Common myeloid progenitor, CD34-positive (primary cell): ENCODE data around the gene KLB.
"Not testable (repeated sequence)": the region's sequence is repeated elsewhere in the genome, so short reads cannot be mapped to it uniquely, and the experiment has no call there.

ENCODE experiments used
- CTCF ChIA-PET: fragments of 350-600 bp; sonication (Branson Sonifier 250); formaldehyde crosslinking; loops from one replicate; lab custom pipeline; 2021; ENCODE audit warnings: antibody characterized with exemption; lab: Charles Lee
- POLR2A ChIA-PET: fragments of 350-600 bp; sonication (Branson Sonifier 250); formaldehyde crosslinking; loops from one replicate; lab custom pipeline; 2021; ENCODE audit warnings: antibody characterized with exemption; lab: Charles Lee
- DNase-seq, 3 donors: peaks; one replicate each; pipeline versions ENCODE4 v3.0.0 to v3.0.0-alpha.2; 2013
- H3K27ac ChIP-seq, 2 experiments: 1 replicate in 1 of 2; 2 replicates in 1 of 2; pipeline ENCODE4 v1.7.0; 2013; ENCODE audit warnings: inconsistent platforms in 2 of 2, low read length in 2 of 2, mild to moderate bottlenecking in 2 of 2, low read depth in 1 of 2, moderate library complexity in 1 of 2; ENCODE audit not compliant: severe bottlenecking in 2 of 2, insufficient read depth in 1 of 2, poor library complexity in 1 of 2
- H3K27me3 ChIP-seq, 5 experiments: replicated peaks in 2 of 5; 1 replicate in 3 of 5; 2 replicates in 2 of 5; pipeline versions ENCODE4 v1.6.1 to v1.7.0; 2013; ENCODE audit warnings: low read length in 4 of 5, mild to moderate bottlenecking in 2 of 5, moderate library complexity in 2 of 5, inconsistent platforms in 1 of 5; ENCODE audit not compliant: insufficient read depth in 5 of 5, control insufficient read depth in 4 of 5
- H3K36me3 ChIP-seq, 4 experiments: 1 replicate in 2 of 4; 2 replicates in 2 of 4; pipeline versions ENCODE4 v1.6.1 to v1.7.0; 2013; ENCODE audit warnings: low read length in 3 of 4, control low read depth in 1 of 4, mild to moderate bottlenecking in 1 of 4; ENCODE audit not compliant: control insufficient read depth in 4 of 4, insufficient read depth in 4 of 4
- H3K4me1 ChIP-seq, 4 experiments: 1 replicate in 3 of 4; 2 replicates in 1 of 4; pipeline versions ENCODE4 v1.6.1 to v1.7.1; 2013; ENCODE audit warnings: low read length in 3 of 4, mild to moderate bottlenecking in 3 of 4, control low read depth in 1 of 4, inconsistent platforms in 1 of 4, moderate library complexity in 1 of 4; ENCODE audit not compliant: control insufficient read depth in 4 of 4, insufficient read depth in 4 of 4; ENCODE audit errors: control extremely low read depth in 1 of 4
- H3K4me3 ChIP-seq, 7 experiments: 1 replicate in 4 of 7; 2 replicates in 3 of 7; pipeline versions ENCODE4 v1.5.1 to v1.7.0; 2013; ENCODE audit warnings: mild to moderate bottlenecking in 7 of 7, low read length in 6 of 7, moderate library complexity in 6 of 7, inconsistent platforms in 2 of 7, low read depth in 2 of 7, control low read depth in 1 of 7; ENCODE audit not compliant: insufficient read depth in 4 of 7, control insufficient read depth in 1 of 7; ENCODE audit errors: extremely low read depth in 1 of 7
- H3K9me3 ChIP-seq, 5 experiments: 1 replicate in 4 of 5; 2 replicates in 1 of 5; pipeline versions ENCODE4 v1.6.1 to v1.7.1; 2013; ENCODE audit warnings: low read length in 4 of 5, mild to moderate bottlenecking in 2 of 5, inconsistent platforms in 1 of 5, low read depth in 1 of 5, moderate library complexity in 1 of 5; ENCODE audit not compliant: control insufficient read depth in 4 of 5, insufficient read depth in 2 of 5; ENCODE audit errors: control extremely low read depth in 1 of 5
- WGBS: methylation state at CpG from one replicate; pipeline ENCODE4 v1.1.5; 2013; ENCODE audit not compliant: insufficient coverage; 5-methylcytosine and 5-hydroxymethylcytosine counted together

Gene KLB

GRCh38 chr4:39456946-39457763, 50.4 kb downstream of the KLB start:
- H3K4me3 ChIP-seq: peak overlapping the region in 6 of 7 experiments; percentile 46 to 99 (median 90)
- H3K27me3 ChIP-seq: no peaks in the 10 kb centered on the region
- no peaks in the 10 kb centered on the region for H3K9me3 ChIP-seq
- ChIA-PET POLR2A (interaction anchor here (0.6 to 0.9 kb wide), 2 partner anchors 9 to 24 kb away, joined by 3 read pairs; no protein-coding TSS in a partner anchor), CTCF (interaction anchor here (1.4 to 4.4 kb wide), 5 partner anchors 9 to 13 kb away, joined by 4 to 23 read pairs (median 5); no protein-coding TSS in a partner anchor)
- H3K27ac ChIP-seq: peak overlapping the region in 1 of 2 experiments; percentile 98
- H3K36me3 ChIP-seq: peaks cover 15 to 58% (median 40%) of the 10 kb centered on the region in 4 experiments
- peaks cover 13 to 25% (median 17%) of the 10 kb centered on the region in 4 experiments for H3K4me1 ChIP-seq
- 90% methylated on average over 9 of the region's 10 CpGs for WGBS
- DNase-seq: no peak

GRCh38 chr4:39458161-39458504, 51.4 kb downstream of the KLB start:
- peaks cover 11 to 49% (median 33%) of the 10 kb centered on the region in 4 experiments for H3K36me3 ChIP-seq
- WGBS: 0% methylated on average over 6 of the region's 13 CpGs

GRCh38 chr4:39458505-39459300, 52.0 kb downstream of the KLB start, which contains the start of the genes LIAS and RPL9:
Gene LIAS (plus strand): TSS chr4:39459056. CDS start chr4:39459118, 62 bp downstream.
Gene RPL9 (minus strand): TSS chr4:39458922. CDS start chr4:39458439, 483 bp downstream.
- no peaks in the 10 kb centered on the region for H3K27me3 ChIP-seq
- H3K4me3 ChIP-seq: peak within 1 kb of the TSS; percentile 74 to 99 (median 91)
- H3K4me1 ChIP-seq: peaks cover 13 to 25% (median 17%) of the 10 kb centered on the region in 4 experiments
- H3K9me3 ChIP-seq: no peaks in the 10 kb centered on the region
- H3K27ac ChIP-seq: peak within 1 kb of the TSS; percentile 96 to 98
- H3K36me3 ChIP-seq: peaks cover 9 to 49% (median 32%) of the 10 kb centered on the region in 4 experiments
- ChIA-PET CTCF (interaction anchor here (1.4 to 4.4 kb wide), 3 partner anchors 8 to 11 kb away, joined by 4 to 23 read pairs (median 10); no protein-coding TSS in a partner anchor), POLR2A (interaction anchor here (0.5 to 0.9 kb wide), 5 partner anchors 10 to 597 kb away, joined by 3 to 4 read pairs (median 3); partner anchors contain the start of gene UBE2K)
- DNase-seq: peak; percentile 99 to 100 (median 99)
- WGBS: under 1% methylated on average over 53 of the region's 55 CpGs

More at GRCh38 chr4:39458161-39458504, 51.4 kb downstream of the KLB start:
- H3K27ac ChIP-seq: peak overlapping the region; percentile 96 to 98
- peak overlapping the region; percentile 74 to 99 (median 91) for H3K4me3 ChIP-seq
- not testable (repeated sequence) for DNase-seq, H3K9me3 ChIP-seq, H3K27me3 ChIP-seq
- H3K4me1 ChIP-seq: peaks cover 13 to 25% (median 17%) of the 10 kb centered on the region in 4 experiments
- CTCF ChIA-PET: interaction anchor here (1.4 to 4.4 kb wide), 3 partner anchors 8 to 11 kb away, joined by 4 to 23 read pairs (median 10); no protein-coding TSS in a partner anchor
- POLR2A ChIA-PET: interaction anchor here (0.8 to 0.9 kb wide), 2 partner anchors 10 to 240 kb away, joined by 3 to 4 read pairs; partner anchors contain the start of gene UBE2K

- H3K4me1 ChIP-seq: peaks cover 0 to 8% (median 5%) of the 10 kb centered on the region in 4 experiments
- no peaks in the 10 kb centered on the region for H3K27me3 ChIP-seq
- no peaks in the 10 kb centered on the region for H3K9me3 ChIP-seq
- no peak overlapping the region for H3K4me3 ChIP-seq
- WGBS: 79% methylated on average over 1 of the region's 2 CpGs
- peak; percentile 53 to 78 (median 72) for DNase-seq
- ChIA-PET CTCF (interaction anchor here (1.2 to 1.4 kb wide), 2 partner anchors 9 to 503 kb away, joined by 3 to 4 read pairs; no protein-coding TSS in a partner anchor), POLR2A (interaction anchor here (0.8 kb wide), 1 partner anchor 512 kb away, joined by 3 read pairs; the partner anchor contains the start of gene PDS5A)
- H3K27ac ChIP-seq: no peak overlapping the region
- H3K36me3 ChIP-seq: peaks cover 7 to 32% (median 22%) of the 10 kb centered on the region in 4 experiments
These were observed 58.3 kb downstream of the KLB start for GRCh38 chr4:39464886-39465501.

GRCh38 chr4:39466747-39467146, 60.0 kb downstream of the KLB start:
- Histone ChIP-seq H3K36me3 (peaks cover 7 to 33% (median 26%) of the 10 kb centered on the region in 4 experiments), H3K4me1 (peaks cover 0 to 6% (median 5%) of the 10 kb centered on the region in 4 experiments), H3K4me3 (no peak overlapping the region), H3K27me3 (no peaks in the 10 kb centered on the region), H3K27ac (no peak overlapping the region), H3K9me3 (no peaks in the 10 kb centered on the region)
- DNase-seq: no peak
- WGBS: no CpG with 5 or more reads among the region's 4 CpGs
- ChIA-PET POLR2A (no interaction called here), CTCF (interaction anchor here (0.6 to 1.6 kb wide), 2 partner anchors 9 to 308 kb away, joined by 3 to 4 read pairs; no protein-coding TSS in a partner anchor)

GRCh38 chr4:39467464-39467863, 60.7 kb downstream of the KLB start:
- H3K4me3 ChIP-seq: no peak overlapping the region
- ChIA-PET CTCF (no interaction called here), POLR2A (no interaction called here)
- peaks cover 10 to 38% (median 28%) of the 10 kb centered on the region in 4 experiments for H3K36me3 ChIP-seq
- DNase-seq: no peak
- peaks cover 0 to 6% (median 5%) of the 10 kb centered on the region in 4 experiments for H3K4me1 ChIP-seq
- H3K9me3 ChIP-seq: no peaks in the 10 kb centered on the region
- no peaks in the 10 kb centered on the region for H3K27me3 ChIP-seq
- H3K27ac ChIP-seq: no peak overlapping the region
- 100% methylated on average over 3 of the region's 4 CpGs for WGBS
